Activated T-helper 2 cell treated with anti-CD3 and anti-CD28 coated beads, Interferon-gamma antibody, Interleukin-2, Interleukin-4, amounts not matched to agents 10 μg/mL and 5 μg/mL and 100 μg/mL, durations not matched to agents 14 hours and 24 hours and 36 hours (primary cell): ENCODE results near the gene DUS2. TPM values are rescaled to one million over a fixed set of nuclear protein-coding genes. Genes with fewer than 3 reads are reported as not detected.
A peak's percentile ranks its signal among the peaks of the same experiment; 100 is the strongest.
"Not testable (repeated sequence)": the region's sequence is repeated elsewhere in the genome, so short reads cannot be mapped to it uniquely, and the experiment has no call there.

Experiments
- DNase-seq: peaks from one replicate; pipeline ENCODE4 v3.0.0; 2021; ENCODE audit warnings: low spot score
- H3K27ac Mint-ChIP-seq: one replicate; pipeline ENCODE4 v1.8.0; 2021; ENCODE audit warnings: mixed read lengths
- H3K27me3 Mint-ChIP-seq: one replicate; pipeline ENCODE4 v1.8.0; 2021; ENCODE audit warnings: low read depth, mixed read lengths
- H3K36me3 Mint-ChIP-seq: one replicate; pipeline ENCODE4 v1.8.0; 2021; ENCODE audit warnings: low read depth, mixed read lengths
- H3K4me1 Mint-ChIP-seq: one replicate; pipeline ENCODE4 v1.8.0; 2021; ENCODE audit warnings: low read depth, mixed read lengths
- H3K4me3 Mint-ChIP-seq: one replicate; pipeline ENCODE4 v1.8.0; 2021; ENCODE audit warnings: low read depth, mild to moderate bottlenecking, moderate library complexity, mixed read lengths
- H3K9me3 Mint-ChIP-seq: one replicate; pipeline ENCODE4 v1.8.0; 2021; ENCODE audit warnings: mixed read lengths
- intact Hi-C: fragments of 100-400 bp; cut with micrococcal nuclease; formaldehyde crosslinking; loops from one replicate; pipeline ENCODE4 v1.15.1; 2023
- total RNA-seq: library from RNA; stranded (reverse); gene quantifications from 2 replicates; pipeline ENCODE4 v1.2.3, GENCODE V29; 2022

Gene DUS2
- total RNA-seq, 1 donor from 2014 or later: 34.3 TPM

GRCh38 chr16:68116256-68116867 lies 93.3 kb downstream of the DUS2 start:
- Mint-ChIP-seq H3K27me3 (no peaks in the 10 kb centered on the region), H3K36me3 (peaks cover 41% of the 10 kb centered on the region), H3K27ac (peak overlapping the region; percentile 35), H3K4me1 (peaks cover 63% of the 10 kb centered on the region), H3K4me3 (no peak overlapping the region), H3K9me3 (peaks cover 11% of the 10 kb centered on the region)
- DNase-seq: no peak
- intact Hi-C loops: loop anchor here (2.0 kb wide), 1 partner anchor 22 kb away; no protein-coding TSS in a partner anchor

- peaks cover 43% of the 10 kb centered on the region for H3K36me3 Mint-ChIP-seq
- H3K4me3 Mint-ChIP-seq: peak overlapping the region; percentile 20
- peaks cover 64% of the 10 kb centered on the region for H3K4me1 Mint-ChIP-seq
- DNase-seq: no peak
- H3K27me3 Mint-ChIP-seq: no peaks in the 10 kb centered on the region
- intact Hi-C loops: loop anchor here (2.0 kb wide), 1 partner anchor 23 kb away; no protein-coding TSS in a partner anchor
- peaks cover under 1% of the 10 kb centered on the region for H3K9me3 Mint-ChIP-seq
- H3K27ac Mint-ChIP-seq: peak overlapping the region; percentile 81
Observed at GRCh38 chr16:68117884-68118283, 94.8 kb downstream of the DUS2 start.

DNA sequence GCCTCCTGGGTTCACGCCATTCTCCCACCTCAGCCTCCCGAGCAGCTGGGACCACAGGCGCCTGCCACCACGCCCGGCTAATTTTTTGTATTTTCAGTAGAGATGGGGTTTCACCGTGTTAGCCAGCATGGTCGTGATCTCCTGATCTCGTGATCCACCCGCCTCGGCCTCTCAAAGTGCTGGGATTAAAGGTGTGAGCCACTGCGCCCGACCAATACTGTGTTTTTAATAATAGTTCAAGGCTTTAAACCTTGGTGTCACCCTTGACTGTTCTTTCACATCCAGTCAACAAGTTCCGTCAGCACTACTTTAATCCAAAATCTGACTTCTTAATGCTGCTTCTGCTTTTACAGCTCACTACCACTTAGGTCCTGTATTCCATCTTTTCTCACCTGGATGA lies 95.9 kb downstream of the DUS2 start:
- intact Hi-C loops, DNase-seq, H3K27ac Mint-ChIP-seq, H3K4me3 Mint-ChIP-seq, H3K27me3 Mint-ChIP-seq, H3K9me3 Mint-ChIP-seq: not testable (repeated sequence)
- Mint-ChIP-seq H3K36me3 (peaks cover 43% of the 10 kb centered on the region), H3K4me1 (peaks cover 54% of the 10 kb centered on the region)

DNA sequence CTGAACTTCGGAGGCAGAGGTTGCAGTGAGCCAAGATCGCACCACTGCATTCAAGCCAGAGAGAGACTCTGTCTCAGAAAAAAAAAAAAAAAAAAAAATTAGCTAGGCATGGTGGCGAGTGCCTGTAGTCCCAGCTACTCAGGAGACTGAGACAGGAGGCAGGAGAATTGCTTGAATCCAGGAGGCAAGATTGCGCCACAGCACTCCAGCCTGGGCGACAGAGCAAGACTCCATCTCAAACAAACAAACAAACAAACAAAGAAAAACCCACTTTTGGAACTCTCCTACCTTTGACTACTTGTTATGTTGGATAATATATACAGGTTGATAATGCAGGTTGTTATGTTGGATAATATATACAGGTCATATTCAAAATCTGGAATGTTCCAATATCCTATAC lies 97.4 kb downstream of the DUS2 start:
- H3K9me3 Mint-ChIP-seq, intact Hi-C loops, DNase-seq, H3K27me3 Mint-ChIP-seq, H3K4me3 Mint-ChIP-seq: not testable (repeated sequence)
- H3K27ac Mint-ChIP-seq: peak overlapping the region; percentile 15
- peaks cover 52% of the 10 kb centered on the region for H3K4me1 Mint-ChIP-seq
- H3K36me3 Mint-ChIP-seq: peaks cover 47% of the 10 kb centered on the region

DNA sequence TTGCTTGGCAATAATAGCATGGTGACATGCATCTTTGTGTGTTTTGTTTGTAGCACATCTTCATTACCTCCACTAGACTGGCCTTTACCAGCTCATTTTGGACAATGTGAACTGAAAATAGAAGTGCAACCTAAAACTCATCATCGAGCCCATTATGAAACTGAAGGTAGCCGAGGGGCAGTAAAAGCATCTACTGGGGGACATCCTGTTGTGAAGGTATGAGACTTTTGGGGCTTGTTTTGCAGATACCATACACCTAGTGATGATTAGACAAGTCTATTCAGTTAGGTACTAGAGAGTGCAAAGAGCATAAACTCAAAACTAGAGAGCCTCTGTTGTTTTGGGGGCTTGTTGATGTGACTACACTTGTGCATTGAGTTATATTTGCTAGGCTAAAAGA lies 103.3 kb downstream of the DUS2 start:
- DNase-seq: no peak
- no peak overlapping the region for H3K4me3 Mint-ChIP-seq
- peaks cover 57% of the 10 kb centered on the region for H3K36me3 Mint-ChIP-seq
- no peak overlapping the region for H3K27ac Mint-ChIP-seq
- intact Hi-C loops: no loop called here
- peaks cover 35% of the 10 kb centered on the region for H3K4me1 Mint-ChIP-seq
- no peaks in the 10 kb centered on the region for H3K27me3 Mint-ChIP-seq
- H3K9me3 Mint-ChIP-seq: no peaks in the 10 kb centered on the region

DNA sequence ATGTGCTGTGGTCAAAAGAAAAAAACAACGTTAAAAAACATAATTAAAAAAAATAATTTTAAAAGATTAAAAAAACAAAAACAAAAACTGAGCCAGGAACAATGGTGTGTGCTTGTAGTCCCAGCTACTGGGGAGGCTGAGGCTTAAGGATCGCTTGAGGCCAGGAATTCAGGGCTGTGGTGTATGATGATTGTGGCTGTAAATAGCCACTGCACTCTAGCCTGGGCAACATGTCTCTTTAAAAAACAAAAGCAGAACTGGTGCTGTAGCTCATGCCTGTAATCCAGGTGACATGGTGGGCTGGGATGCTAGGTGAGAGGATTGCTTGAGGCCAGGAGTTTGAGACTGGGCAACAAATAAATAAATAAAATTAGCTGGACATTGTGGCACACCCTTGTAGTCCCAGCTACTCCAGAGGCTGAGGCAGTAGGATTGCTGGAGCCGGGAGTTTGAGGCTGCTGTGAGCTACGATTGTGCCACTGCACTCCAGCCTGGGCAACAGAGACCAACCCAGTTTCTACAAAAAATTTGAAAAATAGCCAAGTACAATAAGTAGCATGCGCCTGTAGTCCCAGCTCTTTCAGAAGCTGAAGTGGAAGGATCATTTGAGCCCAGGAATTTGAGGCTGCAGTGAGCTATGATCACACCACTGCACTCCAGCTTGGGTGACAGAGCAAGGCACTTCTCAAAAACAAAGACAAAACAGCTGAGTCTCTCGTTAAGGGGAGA lies 105.7 kb downstream of the DUS2 start:
- H3K9me3 Mint-ChIP-seq: no peaks in the 10 kb centered on the region
- H3K27ac Mint-ChIP-seq: no peak overlapping the region
- intact Hi-C loops: no loop called here
- peaks cover 53% of the 10 kb centered on the region for H3K36me3 Mint-ChIP-seq
- no peak overlapping the region for H3K4me3 Mint-ChIP-seq
- DNase-seq: no peak
- no peaks in the 10 kb centered on the region for H3K27me3 Mint-ChIP-seq
- peaks cover 30% of the 10 kb centered on the region for H3K4me1 Mint-ChIP-seq

Other genes starting within 250 kb of the DUS2 start
- gene RANBP10, start 216.7 kb upstream of the DUS2 start, total RNA-seq: 16.5 and 17.3 TPM in 2 replicates
- gene TSNAXIP1, start 216.4 kb upstream of the DUS2 start, total RNA-seq: 0.51 and 1.0 TPM in 2 replicates
- gene THAP11, start 181.0 kb upstream of the DUS2 start, total RNA-seq: 43.0 and 45.1 TPM in 2 replicates
- 165 and 177 TPM in 2 replicates for gene NUTF2, start 176.4 kb upstream of the DUS2 start, total RNA-seq
- gene CENPT, start 175.6 kb upstream of the DUS2 start, total RNA-seq: 38.6 and 50.1 TPM in 2 replicates
- gene EDC4, start 150.2 kb upstream of the DUS2 start, total RNA-seq: 102 and 105 TPM in 2 replicates
- not detected in 2 replicates for gene NRN1L, start 138.4 kb upstream of the DUS2 start, total RNA-seq
- 15.5 and 16.5 TPM in 2 replicates for gene PSKH1, start 130.0 kb upstream of the DUS2 start, total RNA-seq
- gene CTRL, start 91.4 kb upstream of the DUS2 start, total RNA-seq: 5.6 and 6.0 TPM in 2 replicates
- gene PSMB10, start 86.4 kb upstream of the DUS2 start, total RNA-seq: 238 and 243 TPM in 2 replicates
- gene LCAT, start 79.2 kb upstream of the DUS2 start, total RNA-seq: 20.0 and 22.0 TPM in 2 replicates
- gene SLC12A4, start 54.6 kb upstream of the DUS2 start, total RNA-seq: 46.2 and 47.1 TPM in 2 replicates
- not detected in 2 replicates for gene DPEP3, start 42.8 kb upstream of the DUS2 start, total RNA-seq
- gene DPEP2, start 23.8 kb upstream of the DUS2 start, total RNA-seq: 3.7 and 4.3 TPM in 2 replicates
- gene DPEP2NB, start 7.4 kb upstream of the DUS2 start, total RNA-seq: not detected in 2 replicates
- 19.3 TPM in 2 replicates for gene DDX28, start 52 bp upstream of the DUS2 start, total RNA-seq
- gene NFATC3, start 62.1 kb downstream of the DUS2 start, total RNA-seq: 136 and 146 TPM in 2 replicates
- 0.23 and 0.34 TPM in 2 replicates for gene ESRP2, start 212.8 kb downstream of the DUS2 start, total RNA-seq
- 9.0 and 10.3 TPM in 2 replicates for gene PLA2G15, start 222.1 kb downstream of the DUS2 start, total RNA-seq
- 107 and 108 TPM in 2 replicates for gene SLC7A6, start 241.2 kb downstream of the DUS2 start, total RNA-seq